KG1 (cell line): ENCODE measurements around the gene FOXB2.

Experiments used
- DNase-seq: peaks from one replicate; lab custom pipeline; 2025; lab: John Stamatoyannopoulos, UW

Gene FOXB2

GRCh38 chr9:77063645-77064285 is 44.3 kb downstream of the FOXB2 start:
- no peak for DNase-seq

GRCh38 chr9:77066388-77066787 is 46.9 kb downstream of the FOXB2 start:
- no peak for DNase-seq
